Glutamatergic neuron (in vitro differentiated cells): ENCODE data around the gene GPR27. TPM values are rescaled to one million over a fixed set of nuclear protein-coding genes. Genes with fewer than 3 reads are reported as not detected.

ENCODE experiments used
- DNase-seq: peaks from one replicate; pipeline ENCODE4 v3.0.0; 2022
- H3K27ac Mint-ChIP-seq: one replicate; pipeline ENCODE4 v1.8.0; 2020; ENCODE audit warnings: mild to moderate bottlenecking, mixed read lengths, inconsistent platforms; ENCODE audit not compliant: unreplicated experiment
- H3K27me3 Mint-ChIP-seq: one replicate; pipeline ENCODE4 v1.8.0; 2020; ENCODE audit warnings: mild to moderate bottlenecking, moderate library complexity, mixed read lengths, inconsistent platforms; ENCODE audit not compliant: unreplicated experiment
- H3K36me3 Mint-ChIP-seq: one replicate; pipeline ENCODE4 v1.8.0; 2020; ENCODE audit warnings: mild to moderate bottlenecking, mixed read lengths, inconsistent platforms; ENCODE audit not compliant: unreplicated experiment
- H3K4me1 Mint-ChIP-seq: one replicate; pipeline ENCODE4 v1.8.0; 2020; ENCODE audit warnings: mild to moderate bottlenecking, low read depth, mixed read lengths, inconsistent platforms; ENCODE audit not compliant: unreplicated experiment
- H3K4me3 Mint-ChIP-seq: one replicate; pipeline ENCODE4 v1.8.0; 2020; ENCODE audit warnings: mild to moderate bottlenecking, mixed read lengths, inconsistent platforms; ENCODE audit not compliant: unreplicated experiment
- H3K9me3 Mint-ChIP-seq: one replicate; pipeline ENCODE4 v1.8.0; 2020; ENCODE audit warnings: mild to moderate bottlenecking, moderate library complexity, mixed read lengths, inconsistent platforms; ENCODE audit not compliant: unreplicated experiment
- CTCF ChIP-seq: fragments of 200-600 bp; sonication (generic); IDR thresholded peaks from one replicate; pipeline ENCODE4 v1.5.0; 2021; ENCODE audit not compliant: partially characterized antibody, unreplicated experiment
- total RNA-seq: library from RNA; stranded (reverse); fragmentation: NEBNext Ultra II Directional; extraction: Animal tissue kit (Norgen Biotek cat#: 25700); gene quantifications from one replicate; pipeline ENCODE4 v1.2.1, GENCODE V29; 2021; ENCODE audit not compliant: unreplicated experiment

The GPR27 gene
- total RNA-seq, 1 donor from 2014 or later: 4.7 TPM

DNA sequence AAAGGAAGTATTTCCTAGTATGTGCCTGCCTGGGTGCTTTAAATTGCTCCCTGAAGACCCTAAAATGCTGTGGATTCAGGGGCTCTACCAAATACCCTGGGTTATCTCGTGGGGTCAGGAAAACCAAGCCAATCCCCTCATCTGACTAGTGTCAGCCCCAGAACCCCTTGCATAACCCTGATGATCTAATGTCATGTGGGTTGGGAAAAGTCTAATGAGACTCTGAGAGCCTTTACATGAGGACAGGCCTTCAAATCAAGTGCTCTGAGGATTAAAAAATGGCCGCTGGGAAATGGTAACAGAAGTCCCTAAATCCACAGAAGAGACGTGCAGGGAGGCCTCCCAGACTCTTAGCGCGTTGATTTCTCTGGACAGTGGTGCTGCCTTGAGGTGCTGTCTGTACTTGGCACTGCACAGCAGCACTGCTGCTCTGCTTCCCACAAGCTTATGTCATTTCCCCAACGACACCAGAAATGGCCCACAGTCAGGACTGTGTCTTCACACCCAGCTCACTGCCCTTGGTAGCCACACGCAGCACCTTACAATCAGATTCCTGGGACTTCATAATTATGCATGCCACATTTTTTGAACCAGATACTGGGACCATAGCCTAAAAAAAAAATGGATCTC is 45.1 kb upstream of the GPR27 start:
- Mint-ChIP-seq H3K9me3 (peaks cover 1% of the 10 kb centered on the region), H3K36me3 (no peaks in the 10 kb centered on the region), H3K27me3 (no peaks in the 10 kb centered on the region), H3K4me3 (no peak overlapping the region), H3K27ac (no peak overlapping the region), H3K4me1 (peaks cover 5% of the 10 kb centered on the region)
- no peak for DNase-seq
- no peak for TF ChIP-seq CTCF

- no peak for DNase-seq
- H3K4me3 Mint-ChIP-seq: no peak overlapping the region
- peaks cover 3% of the 10 kb centered on the region for H3K4me1 Mint-ChIP-seq
- H3K9me3 Mint-ChIP-seq: peaks cover 1% of the 10 kb centered on the region
- no peak overlapping the region for H3K27ac Mint-ChIP-seq
- no peaks in the 10 kb centered on the region for H3K36me3 Mint-ChIP-seq
- TF ChIP-seq CTCF: no peak
- H3K27me3 Mint-ChIP-seq: no peaks in the 10 kb centered on the region
Measured at GRCh38 chr3:71709908-71710511, 43.6 kb upstream of the GPR27 start.

GRCh38 chr3:71710906-71711494 is 42.7 kb upstream of the GPR27 start:
- Mint-ChIP-seq H3K9me3 (peaks cover 1% of the 10 kb centered on the region), H3K27ac (no peak overlapping the region), H3K27me3 (no peaks in the 10 kb centered on the region), H3K4me1 (no peaks in the 10 kb centered on the region), H3K4me3 (no peak overlapping the region), H3K36me3 (no peaks in the 10 kb centered on the region)
- no peak for DNase-seq
- TF ChIP-seq CTCF: peak; percentile 69

GRCh38 chr3:71713041-71713440 is 40.6 kb upstream of the GPR27 start:
- Mint-ChIP-seq H3K27ac (no peak overlapping the region), H3K4me3 (no peak overlapping the region)
- no peak for DNase-seq

More at GRCh38 chr3:71713041-71713440, 40.6 kb upstream of the GPR27 start:
- Mint-ChIP-seq H3K4me1 (no peaks in the 10 kb centered on the region), H3K9me3 (peaks cover 1% of the 10 kb centered on the region), H3K27me3 (no peaks in the 10 kb centered on the region), H3K36me3 (no peaks in the 10 kb centered on the region)
- TF ChIP-seq CTCF: no peak
